ENCODE results near the gene TIMM22.
"Not testable (repeated sequence)": the region's sequence is repeated elsewhere in the genome, so short reads cannot be mapped to it uniquely, and the experiment has no call there.

The TIMM22 gene

GRCh38 chr17:996554-997344 lies at the start of gene TIMM22:
Gene TIMM22, plus strand, starts transcription at chr17:997129. Its CDS starts 14 bp downstream, at chr17:997143.
- peak; percentile 65 for FAIRE-seq

DNA sequence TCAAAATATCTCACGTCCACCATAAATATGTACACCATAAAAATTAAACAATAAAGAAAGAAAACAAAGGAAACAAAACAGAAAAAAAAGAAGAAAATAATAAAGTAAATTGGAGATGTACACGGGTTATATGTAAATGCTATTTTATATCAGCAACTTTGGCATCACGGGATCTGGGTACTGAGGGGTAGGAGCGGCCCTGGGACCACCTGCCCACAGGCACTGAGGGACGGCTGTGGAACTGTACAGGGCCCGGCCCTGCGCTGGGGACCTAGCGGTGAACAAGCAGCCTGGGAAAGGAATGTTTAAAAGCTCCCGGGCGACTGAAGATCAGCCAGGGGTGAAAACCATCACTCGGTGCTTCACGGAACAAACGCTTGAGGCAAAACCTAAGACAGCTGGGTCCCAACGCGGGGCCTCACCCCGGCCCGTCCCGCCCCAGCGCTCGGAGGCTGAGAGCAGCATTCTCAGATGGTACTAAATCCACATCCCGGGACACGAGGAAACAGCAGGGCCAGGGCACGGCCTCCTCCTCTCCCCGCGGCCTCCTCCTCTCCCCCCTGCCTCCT lies 48.6 kb upstream of the TIMM22 start:
- FAIRE-seq, result no peak

DNA sequence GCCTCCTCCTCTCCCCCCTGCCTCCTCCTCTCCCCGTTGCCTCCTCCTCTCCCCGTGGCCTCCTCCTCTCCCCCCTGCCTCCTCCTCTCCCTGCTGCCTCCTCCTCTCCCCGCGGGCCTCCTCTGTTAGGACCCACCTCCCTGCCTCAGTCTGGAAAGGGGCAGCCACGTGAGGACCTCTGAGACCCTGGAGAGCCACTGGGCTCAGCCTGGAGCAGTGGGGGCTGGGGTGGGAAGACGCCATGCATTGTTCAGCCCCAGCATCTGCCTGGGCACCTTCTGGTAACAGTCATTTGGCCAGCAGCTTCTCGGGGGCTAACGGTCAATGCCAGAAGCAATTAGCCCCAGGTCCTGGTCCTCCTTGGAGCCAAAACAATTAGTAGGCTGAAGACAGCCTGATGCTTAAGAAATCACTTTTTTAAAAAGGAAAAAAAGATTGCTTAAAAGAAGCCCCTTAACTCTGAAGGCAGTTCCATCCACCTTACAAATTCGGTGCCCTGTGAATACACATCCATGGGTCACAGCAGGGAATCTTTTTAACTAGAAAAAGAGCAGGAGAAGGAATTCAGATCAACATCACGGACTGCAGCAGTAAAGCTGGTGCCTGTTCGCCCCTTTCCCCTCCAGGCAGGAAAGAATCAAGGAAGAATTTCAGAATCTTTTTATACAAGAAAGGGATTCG lies 47.2 kb upstream of the TIMM22 start:
- FAIRE-seq, result no peak

- no peak for FAIRE-seq
Measured at GRCh38 chr17:951325-952132, 45.4 kb upstream of the TIMM22 start.

GRCh38 chr17:952592-952991 lies 44.3 kb upstream of the TIMM22 start:
- FAIRE-seq, result not testable (repeated sequence)

- FAIRE-seq, result no peak
Measured at GRCh38 chr17:953767-954166, 43.2 kb upstream of the TIMM22 start.

- FAIRE-seq, result no peak
Measured at GRCh38 chr17:954431-955164, 42.3 kb upstream of the TIMM22 start.

DNA sequence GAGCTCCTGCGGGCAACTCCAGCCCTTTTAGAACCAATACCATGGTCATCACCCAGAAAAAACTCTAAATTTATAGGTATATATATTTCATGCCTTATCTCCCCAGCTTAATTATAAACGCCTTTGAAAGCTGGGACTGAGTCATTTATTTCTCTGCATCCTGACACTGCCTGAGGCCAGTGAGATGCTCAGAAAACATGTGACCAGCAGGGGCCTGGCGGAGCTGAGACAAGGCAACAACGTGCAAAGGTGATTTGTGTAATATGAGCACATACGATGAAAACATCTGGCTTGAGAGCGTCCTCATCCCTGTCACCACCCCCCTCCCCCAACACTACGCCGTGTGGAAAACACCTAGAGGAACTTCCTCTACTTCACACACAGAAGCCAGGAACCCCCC lies 40.0 kb upstream of the TIMM22 start:
- no peak for FAIRE-seq

- no peak for FAIRE-seq
Measured at GRCh38 chr17:957856-958421, 39.0 kb upstream of the TIMM22 start.

GRCh38 chr17:958712-959451 lies 38.0 kb upstream of the TIMM22 start:
- FAIRE-seq, result no peak

- FAIRE-seq, result no peak
Measured at GRCh38 chr17:962166-962565, 34.8 kb upstream of the TIMM22 start.

DNA sequence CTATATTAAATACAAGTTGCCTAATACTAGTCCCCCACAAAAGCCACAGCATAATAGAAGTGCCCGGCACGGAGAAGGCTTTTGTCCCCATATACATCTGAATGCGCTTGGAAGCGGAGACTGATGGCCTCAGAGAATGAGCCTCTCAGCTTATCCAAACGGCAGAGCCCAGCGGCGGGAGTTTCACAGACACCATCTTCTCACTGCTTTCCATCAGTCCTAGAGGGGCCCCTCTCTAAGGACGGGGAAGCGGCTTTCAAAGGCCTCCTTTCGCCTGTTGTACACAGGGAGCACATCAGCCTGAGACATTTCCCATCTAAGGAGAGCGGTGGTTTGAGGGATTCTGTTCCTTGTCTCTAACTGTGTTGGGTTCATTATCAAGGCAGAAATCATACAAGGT lies 34.3 kb upstream of the TIMM22 start:
- FAIRE-seq, result no peak

GRCh38 chr17:964876-965275 lies 32.1 kb upstream of the TIMM22 start:
- no peak for FAIRE-seq

GRCh38 chr17:965311-965989 lies 31.5 kb upstream of the TIMM22 start:
- no peak for FAIRE-seq

- no peak for FAIRE-seq
Measured at GRCh38 chr17:967122-967521, 29.8 kb upstream of the TIMM22 start.

DNA sequence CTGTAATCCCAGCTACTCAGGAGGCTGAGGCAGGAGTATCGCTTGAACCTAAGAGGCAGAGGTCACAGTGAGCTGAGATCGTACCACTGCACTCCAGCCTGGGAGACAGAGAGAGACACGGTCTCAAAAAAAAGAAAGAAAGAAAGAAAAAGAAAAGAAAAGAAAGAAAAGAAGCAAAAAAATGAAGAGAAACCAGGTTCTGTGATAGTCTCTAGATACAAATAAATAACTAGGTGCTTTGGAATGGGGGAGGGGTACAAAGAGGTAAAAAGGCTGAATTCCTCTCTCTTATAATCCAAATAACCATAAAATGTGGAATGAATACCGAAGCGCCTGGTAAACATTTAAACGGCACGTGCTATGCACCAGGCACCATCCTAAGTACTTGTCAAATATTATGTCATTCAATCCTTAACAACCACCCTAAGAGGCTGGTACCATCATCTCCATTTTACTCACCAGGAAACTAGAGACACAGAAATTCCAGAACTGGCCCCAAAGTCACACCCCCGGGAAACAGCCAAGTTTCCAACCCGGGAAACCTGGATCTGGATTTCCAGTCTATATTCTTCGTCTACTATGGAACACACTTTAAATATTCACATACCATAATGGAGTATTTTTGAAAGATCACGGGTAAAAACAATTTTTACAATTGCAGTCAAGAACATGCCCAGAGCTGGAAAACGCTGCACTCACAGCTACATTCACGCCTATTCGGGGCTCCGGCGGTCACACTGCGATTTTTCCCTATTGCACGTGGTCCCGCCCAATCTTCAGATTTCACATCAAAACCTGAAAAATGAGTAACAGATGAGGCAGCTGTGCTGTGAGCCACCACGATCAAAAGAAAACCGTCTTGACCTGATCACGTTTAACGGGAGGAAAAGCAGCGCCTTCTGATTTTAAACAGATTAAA lies 27.9 kb upstream of the TIMM22 start:
- FAIRE-seq, result no peak

GRCh38 chr17:969811-970355 lies 27.0 kb upstream of the TIMM22 start:
- no peak for FAIRE-seq

DNA sequence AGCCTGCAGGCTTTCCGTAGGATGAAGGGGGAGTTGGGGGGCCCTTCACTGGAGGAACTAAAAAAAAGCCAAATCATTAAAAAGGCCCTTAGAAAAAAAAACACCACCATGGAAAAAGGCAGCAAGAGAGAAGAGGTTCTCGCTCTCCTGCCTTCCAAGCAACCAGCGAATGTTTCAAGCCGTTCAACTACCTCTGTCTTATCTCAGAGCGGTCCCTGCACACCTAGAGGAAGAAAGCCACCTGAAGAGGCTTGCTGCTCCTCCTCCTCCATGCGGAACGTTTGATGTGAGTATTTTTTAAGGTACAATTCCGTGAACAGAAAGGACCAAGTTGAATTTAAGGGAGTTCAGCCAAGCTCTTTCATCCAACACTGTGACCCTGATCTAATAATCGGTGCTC lies 26.6 kb upstream of the TIMM22 start:
- FAIRE-seq, result no peak

DNA sequence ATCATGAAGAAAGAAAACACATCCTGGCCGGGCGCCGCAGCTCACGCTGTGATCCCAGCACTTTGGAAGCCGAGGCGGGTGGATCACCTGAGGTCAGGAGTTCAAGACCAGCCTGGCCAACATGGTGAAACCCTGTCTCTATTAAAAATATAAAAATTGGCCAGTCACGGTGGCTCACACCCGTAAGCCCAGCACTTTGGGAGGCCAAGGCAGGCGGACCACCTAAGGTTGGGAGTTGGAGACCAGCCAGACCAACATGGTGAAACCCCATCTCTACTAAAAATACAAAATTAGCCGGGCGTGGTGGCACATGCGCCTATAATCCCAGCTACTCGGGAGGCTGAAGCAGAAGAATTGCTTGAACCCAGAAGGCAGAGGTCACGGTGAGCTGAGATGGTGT lies 25.1 kb upstream of the TIMM22 start:
- not testable (repeated sequence) for FAIRE-seq

Measured in A204.1 (cell line).